GM19324 (cell line): ENCODE results near the gene PLEKHH2.

Source experiments
- ATAC-seq: cut with Tn5 transposase; IDR thresholded peaks from one replicate; pipeline ENCODE4 v1.9.1; 2021; ENCODE audit warnings: mild to moderate bottlenecking, moderate library complexity; ENCODE audit not compliant: unreplicated experiment, low FRiP score

The PLEKHH2 gene

GRCh38 chr2:43800894-43801293 lies 163.8 kb downstream of the PLEKHH2 start:
- ATAC-seq = no peak

DNA sequence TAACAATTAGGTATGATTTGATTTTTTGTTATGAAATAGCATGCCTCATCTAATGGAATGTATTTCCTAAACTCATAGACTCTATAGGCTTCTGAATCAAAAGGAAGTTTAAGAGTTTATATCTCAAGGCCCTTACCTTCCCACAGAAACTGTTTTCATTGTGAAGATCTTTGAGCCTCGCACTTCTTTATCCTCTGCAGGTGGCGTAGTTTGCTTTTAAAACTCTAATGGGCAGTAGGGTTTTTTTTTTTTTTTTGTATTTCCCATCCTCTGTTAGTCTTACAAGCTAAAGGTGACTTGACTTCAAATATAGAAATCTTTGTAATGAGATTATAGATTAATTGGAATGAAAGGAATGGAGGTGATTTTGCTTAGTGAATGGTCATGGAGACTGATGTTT lies 165.1 kb downstream of the PLEKHH2 start:
- ATAC-seq = no peak

GRCh38 chr2:43803113-43803512 lies 166.1 kb downstream of the PLEKHH2 start:
- no peak for ATAC-seq

GRCh38 chr2:43806719-43807031 lies 169.6 kb downstream of the PLEKHH2 start:
- ATAC-seq = no peak

DNA sequence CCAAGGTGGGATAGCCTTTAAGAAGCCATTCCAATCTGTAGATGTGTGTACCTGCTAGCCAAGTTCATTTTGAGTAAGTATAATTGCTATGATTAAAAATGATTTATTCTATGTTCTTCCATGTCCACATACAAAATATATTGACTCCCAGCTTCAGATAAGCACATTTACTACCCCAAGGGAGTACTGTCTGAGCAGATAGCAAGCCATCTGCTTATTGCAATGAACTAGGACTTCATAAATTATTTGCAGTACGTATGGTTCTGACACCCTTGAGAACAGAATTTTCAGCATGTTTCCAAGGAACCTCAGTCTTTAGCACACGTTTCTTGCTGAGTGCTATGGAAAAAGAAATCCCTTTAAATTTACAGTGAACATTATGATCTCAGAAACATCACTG lies 173.4 kb downstream of the PLEKHH2 start:
- no peak for ATAC-seq

DNA sequence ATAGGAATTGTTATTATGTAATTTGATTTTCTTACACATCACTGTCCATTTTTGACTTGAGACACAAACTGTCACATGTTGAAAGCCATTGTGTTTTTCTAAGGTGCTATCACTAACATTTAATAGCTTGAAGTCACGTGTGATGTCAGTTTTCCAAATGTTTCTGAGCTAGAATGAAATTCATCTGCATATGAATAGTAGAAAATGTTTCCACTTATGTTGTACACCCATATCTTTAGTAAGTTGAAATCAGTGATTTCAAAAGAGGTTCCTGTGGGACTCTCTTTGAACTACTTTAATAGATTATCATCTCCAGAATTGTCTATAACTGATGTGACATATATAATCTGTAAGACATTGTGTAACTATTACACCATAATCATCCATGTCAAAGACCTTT lies 173.8 kb downstream of the PLEKHH2 start:
- no peak for ATAC-seq

- no peak for ATAC-seq
These were observed 174.9 kb downstream of the PLEKHH2 start for GRCh38 chr2:43812006-43812405.

DNA sequence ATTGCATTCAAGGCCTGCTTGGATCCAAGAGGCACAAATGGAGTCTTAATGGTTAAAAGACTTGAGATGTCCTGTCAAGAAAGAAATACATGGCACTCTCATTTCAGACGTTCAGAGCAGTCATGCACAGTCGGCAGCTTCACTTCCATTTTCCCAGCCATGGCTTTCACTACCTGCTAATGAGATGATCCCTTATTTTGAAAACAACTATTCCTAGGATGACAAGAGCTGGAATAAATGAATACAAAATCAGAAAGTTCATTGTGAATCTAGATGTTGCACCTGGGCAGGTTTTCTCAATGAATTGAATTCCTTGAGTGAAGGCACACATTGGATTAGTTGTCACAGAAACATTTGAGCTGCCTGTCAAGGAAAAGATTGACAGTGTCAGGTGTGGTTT lies 175.9 kb downstream of the PLEKHH2 start:
- no peak for ATAC-seq

- ATAC-seq = no peak
These were observed 177.7 kb downstream of the PLEKHH2 start for GRCh38 chr2:43814711-43815110.
